Kidney (tissue), 14 donors: ENCODE data around the gene GFI1B. TPM values are rescaled to one million over a fixed set of nuclear protein-coding genes. Genes with fewer than 3 reads are reported as not detected.

Source experiments
- DNase-seq, 5 donors: peaks; one replicate each; pipeline ENCODE4 v3.0.0-alpha.2; 2013 to 2020
- FAIRE-seq: peaks from 2 replicates; lab custom pipeline; 2012; peaks lifted over from hg19 to GRCh38; lab: Jason Lieb, UNC
- H3K27ac ChIP-seq, 2 donors: one replicate each; pipeline ENCODE4 v1.7.0; 2013; ENCODE audit warnings: low read depth in 2 of 2, low read length in 2 of 2, inconsistent platforms in 1 of 2
- H3K27me3 ChIP-seq: one replicate; pipeline ENCODE4 v1.7.1; 2013; ENCODE audit warnings: low read length, inconsistent platforms; ENCODE audit not compliant: control insufficient read depth, insufficient read depth
- H3K36me3 ChIP-seq, 3 donors: one replicate each; pipeline versions ENCODE4 v1.7.0 to v1.7.1; 2013; ENCODE audit warnings: low read length in 3 of 3, control low read depth in 1 of 3, inconsistent platforms in 1 of 3; ENCODE audit not compliant: insufficient read depth in 3 of 3, control insufficient read depth in 2 of 3
- H3K4me1 ChIP-seq, 3 donors: one replicate each; pipeline versions ENCODE4 v1.7.0 to v1.7.1; 2013; ENCODE audit warnings: low read length in 3 of 3, inconsistent platforms in 1 of 3, low read depth in 1 of 3; ENCODE audit not compliant: control insufficient read depth in 2 of 3, insufficient read depth in 2 of 3
- H3K4me3 ChIP-seq, 3 donors: one replicate each; pipeline versions ENCODE4 v1.7.0 to v1.8.1; 2013; ENCODE audit warnings: low read length in 3 of 3, control low read depth in 1 of 3, inconsistent platforms in 1 of 3
- H3K9ac ChIP-seq, 3 donors: one replicate each; pipeline versions ENCODE4 v1.7.0 to v1.7.1; 2013; ENCODE audit warnings: low read length in 3 of 3, control low read depth in 1 of 3, inconsistent platforms in 1 of 3
- H3K9me3 ChIP-seq, 3 donors: one replicate each; pipeline versions ENCODE4 v1.7.0 to v1.7.1; 2013; ENCODE audit warnings: low read length in 3 of 3, control low read depth in 1 of 3, inconsistent platforms in 1 of 3; ENCODE audit not compliant: control insufficient read depth in 2 of 3, insufficient read depth in 1 of 3
- intact Hi-C: fragments of 100-400 bp; cut with DNase I; formaldehyde crosslinking; loops from one replicate; pipeline ENCODE4 v1.11.1; 2022
- polyA plus RNA-seq: library from polyadenylated mRNA; stranded (reverse); fragments of 350-450 nt; fragmentation: Illumina TruSeq; extraction: RNeasy Lipid Tissue Mini Kit (QIAGEN cat#74804); gene quantifications from one replicate; pipeline ENCODE4 v1.2.3, GENCODE V29; 2014; ENCODE audit warnings: low read depth, low replicate concordance; ENCODE audit not compliant: insufficient read depth
- total RNA-seq: library from RNA; stranded (reverse); fragmentation: NEBNext Ultra II Directional; extraction: Animal tissue kit (Norgen Biotek cat#: 25700); gene quantifications from one replicate; pipeline ENCODE4 v1.2.1, GENCODE V29; 2021
- TF ChIP-seq, protein P1 (sequence below): IDR thresholded peaks from 3 replicates; pipeline ENCODE4 v1.5.1; 2012; ENCODE audit warnings: mild to moderate bottlenecking, moderate library complexity, borderline replicate concordance; ENCODE audit not compliant: insufficient read depth; ENCODE audit errors: extremely low read depth
- donor health status: control.
- donor health status: control.
- donor health status: control.
- donor health status: control.
- donor health status: control.
- donor health status: DM: yes; HTN: yes; CAD: no.
- donor health status: Normal renal cell carcinoma (clear cell type).

Gene GFI1B
- total and polyA plus RNA-seq, 2 donors from 2014 or later, result 0.28 TPM; not detected in 1

DNA sequence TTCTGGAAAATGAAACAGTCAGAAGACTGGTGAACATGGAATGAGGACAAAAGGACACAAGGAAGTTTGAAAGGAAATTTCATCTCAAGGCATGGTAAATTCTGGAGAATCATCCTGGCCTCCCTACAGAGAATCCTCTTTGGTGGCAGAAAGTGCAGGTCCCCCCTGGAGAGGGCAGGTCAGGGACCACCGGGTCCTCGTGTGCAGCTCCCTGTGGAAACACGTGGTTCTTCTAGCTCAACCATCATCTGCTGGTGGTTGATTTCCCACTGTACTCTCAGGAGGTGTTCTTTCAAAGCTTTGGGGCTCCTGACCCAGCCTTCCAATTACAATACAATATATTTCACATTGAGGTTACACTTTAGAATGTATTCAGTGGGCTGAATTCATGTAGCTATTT is 49.7 kb downstream of the GFI1B start:
- H3K9me3 ChIP-seq, result no peaks in the 10 kb centered on the region
- H3K9ac ChIP-seq, result no peak overlapping the region
- intact Hi-C loops, result no loop called here
- no peak overlapping the region for H3K27ac ChIP-seq
- FAIRE-seq, result no peak
- H3K4me1 ChIP-seq, result peaks cover 0 to 17% (median 9%) of the 10 kb centered on the region in 3 donors
- TF ChIP-seq, protein P1, sequence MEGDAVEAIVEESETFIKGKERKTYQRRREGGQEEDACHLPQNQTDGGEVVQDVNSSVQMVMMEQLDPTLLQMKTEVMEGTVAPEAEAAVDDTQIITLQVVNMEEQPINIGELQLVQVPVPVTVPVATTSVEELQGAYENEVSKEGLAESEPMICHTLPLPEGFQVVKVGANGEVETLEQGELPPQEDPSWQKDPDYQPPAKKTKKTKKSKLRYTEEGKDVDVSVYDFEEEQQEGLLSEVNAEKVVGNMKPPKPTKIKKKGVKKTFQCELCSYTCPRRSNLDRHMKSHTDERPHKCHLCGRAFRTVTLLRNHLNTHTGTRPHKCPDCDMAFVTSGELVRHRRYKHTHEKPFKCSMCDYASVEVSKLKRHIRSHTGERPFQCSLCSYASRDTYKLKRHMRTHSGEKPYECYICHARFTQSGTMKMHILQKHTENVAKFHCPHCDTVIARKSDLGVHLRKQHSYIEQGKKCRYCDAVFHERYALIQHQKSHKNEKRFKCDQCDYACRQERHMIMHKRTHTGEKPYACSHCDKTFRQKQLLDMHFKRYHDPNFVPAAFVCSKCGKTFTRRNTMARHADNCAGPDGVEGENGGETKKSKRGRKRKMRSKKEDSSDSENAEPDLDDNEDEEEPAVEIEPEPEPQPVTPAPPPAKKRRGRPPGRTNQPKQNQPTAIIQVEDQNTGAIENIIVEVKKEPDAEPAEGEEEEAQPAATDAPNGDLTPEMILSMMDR, result no peak
- peak in 1 of 5 donors; percentile 20 for DNase-seq
- no peak overlapping the region for H3K4me3 ChIP-seq
- H3K27me3 ChIP-seq, result no peaks in the 10 kb centered on the region
- H3K36me3 ChIP-seq, result no peaks in the 10 kb centered on the region

DNA sequence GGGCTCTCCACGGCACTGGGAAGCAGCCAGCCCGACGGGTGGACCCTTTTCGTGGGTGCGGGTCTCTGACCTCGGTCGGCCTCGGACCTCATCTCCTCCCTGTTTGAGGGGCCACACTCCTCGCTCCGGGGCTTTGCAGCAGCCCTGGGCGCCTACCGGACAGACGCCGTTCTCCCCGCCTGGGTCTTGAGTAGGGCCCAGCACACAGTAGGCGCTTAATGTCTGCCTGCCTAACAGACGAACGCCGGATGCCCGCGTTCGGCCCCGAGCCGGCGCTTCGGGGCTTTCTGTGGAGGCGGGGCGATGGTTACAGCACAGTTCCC is 51.5 kb downstream of the GFI1B start:
- H3K27me3 ChIP-seq, result no peaks in the 10 kb centered on the region
- peak overlapping the region in 1 of 2 donors; percentile 51 for H3K27ac ChIP-seq
- no peaks in the 10 kb centered on the region for H3K9me3 ChIP-seq
- peaks cover 0 to 17% (median 9%) of the 10 kb centered on the region in 3 donors for H3K4me1 ChIP-seq
- intact Hi-C loops, result no loop called here
- FAIRE-seq, result no peak
- no peaks in the 10 kb centered on the region for H3K36me3 ChIP-seq
- TF ChIP-seq, protein P1, result no peak
- H3K9ac ChIP-seq, result peak overlapping the region; percentile 17 to 98 (median 76)
- DNase-seq, result no peak
- H3K4me3 ChIP-seq, result peak overlapping the region; percentile 66 to 99 (median 72)

DNA sequence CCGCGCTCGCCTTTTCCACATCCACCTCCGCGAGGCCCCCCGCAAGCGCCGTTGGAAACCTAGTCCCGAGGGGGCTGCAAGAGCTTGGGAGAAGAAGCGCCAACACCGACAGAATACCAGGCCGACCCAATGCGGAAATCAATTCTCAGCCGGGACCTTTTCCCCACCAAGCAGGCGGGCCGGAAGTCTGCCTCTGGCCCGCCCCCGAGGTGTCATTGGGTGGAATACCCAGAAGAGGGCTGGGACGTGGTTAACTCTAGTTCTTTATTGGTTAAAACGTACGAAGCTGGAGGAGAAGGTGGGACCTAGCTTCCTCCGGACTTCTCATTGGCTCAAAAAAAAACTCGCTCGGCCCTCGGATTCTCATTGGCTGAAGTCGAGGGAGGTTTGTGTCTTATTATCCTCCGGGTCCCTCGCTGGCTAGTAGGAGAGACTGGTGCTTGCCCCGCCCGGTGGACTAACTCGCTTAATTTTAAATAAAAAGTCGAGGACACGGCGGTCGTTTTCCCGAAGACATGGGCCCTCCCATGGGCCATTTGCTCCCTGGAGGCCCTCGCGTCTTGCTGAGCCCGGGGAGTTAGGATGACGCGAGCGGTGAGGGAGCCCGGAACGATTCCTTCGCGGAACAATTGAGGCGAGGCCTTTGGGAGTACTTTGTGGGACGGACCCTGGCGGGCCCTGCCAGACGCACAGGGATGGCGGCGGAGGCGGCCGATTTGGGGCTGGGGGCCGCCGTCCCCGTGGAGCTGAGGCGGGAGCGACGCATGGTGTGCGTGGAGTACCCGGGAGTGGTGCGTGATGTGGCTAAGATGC is 52.0 kb downstream of the GFI1B start, which contains the start of gene GTF3C5:
TSS of gene GTF3C5 (plus strand) at position 681 of the 813 bp plus-strand sequence. CDS start at position 696, 15 bp downstream.
- peak; percentile 96 to 100 (median 96) for DNase-seq
- peak; percentile 99 for FAIRE-seq
- TF ChIP-seq, protein P1, result no peak

More for the DNA sequence above, 52.0 kb downstream of the GFI1B start, which contains the start of gene GTF3C5:
- Histone ChIP-seq H3K27me3 (no peaks in the 10 kb centered on the region), H3K36me3 (no peaks in the 10 kb centered on the region), H3K27ac (peak within 1 kb of the TSS; percentile 62 to 93), H3K9me3 (no peaks in the 10 kb centered on the region), H3K4me1 (peaks cover 0 to 17% (median 9%) of the 10 kb centered on the region in 3 donors), H3K4me3 (peak within 1 kb of the TSS; percentile 85 to 99 (median 90)), H3K9ac (peak within 1 kb of the TSS; percentile 76 to 98 (median 87))
- intact Hi-C loops, result no loop called here
